Measurements from ENCODE around the gene ECPAS. TPM values are rescaled to one million over a fixed set of nuclear protein-coding genes. Genes with fewer than 3 reads are reported as not detected.

The ECPAS gene
- polyA plus RNA-seq, 1 experiment, result 54.3 TPM

DNA sequence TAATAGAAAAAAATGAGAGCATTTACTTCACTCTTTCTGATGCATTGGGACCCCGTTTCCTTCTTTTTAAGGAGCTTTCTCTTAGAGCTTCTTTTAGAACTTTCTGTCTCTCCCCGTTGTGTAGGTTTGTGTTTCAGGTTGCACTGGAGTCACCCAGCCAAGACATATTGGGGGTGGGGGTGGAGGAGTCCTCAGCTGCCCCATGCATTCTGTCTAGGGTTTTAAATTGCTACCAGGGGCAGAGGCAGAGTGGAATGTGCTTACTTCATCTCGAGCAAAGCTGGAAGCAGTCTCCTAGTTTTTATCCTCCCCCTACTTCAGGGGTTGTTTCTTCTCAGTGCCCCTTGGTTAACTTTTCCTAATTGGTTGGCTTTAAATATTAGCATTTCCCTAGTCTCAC lies 163.6 kb downstream of the ECPAS start:
- ChIA-PET POLR2A (no interaction called here), CTCF (interaction anchor here (0.7 kb wide), 1 partner anchor 566 kb away, joined by 3 read pairs; no protein-coding TSS in a partner anchor)
- H3K27me3 ChIP-seq (ENCODE audit: control insufficient read depth, insufficient read depth, low read length), result no peaks in the 10 kb centered on the region
- DNase-seq (ENCODE audit: low read depth), result no peak
- no peaks in the 10 kb centered on the region for H3K36me3 ChIP-seq (ENCODE audit: control insufficient read depth, insufficient read depth, low read length)
- H3K4me3 ChIP-seq (ENCODE audit: low read depth, low read length), result no peak overlapping the region
- TF ChIP-seq, protein P1, sequence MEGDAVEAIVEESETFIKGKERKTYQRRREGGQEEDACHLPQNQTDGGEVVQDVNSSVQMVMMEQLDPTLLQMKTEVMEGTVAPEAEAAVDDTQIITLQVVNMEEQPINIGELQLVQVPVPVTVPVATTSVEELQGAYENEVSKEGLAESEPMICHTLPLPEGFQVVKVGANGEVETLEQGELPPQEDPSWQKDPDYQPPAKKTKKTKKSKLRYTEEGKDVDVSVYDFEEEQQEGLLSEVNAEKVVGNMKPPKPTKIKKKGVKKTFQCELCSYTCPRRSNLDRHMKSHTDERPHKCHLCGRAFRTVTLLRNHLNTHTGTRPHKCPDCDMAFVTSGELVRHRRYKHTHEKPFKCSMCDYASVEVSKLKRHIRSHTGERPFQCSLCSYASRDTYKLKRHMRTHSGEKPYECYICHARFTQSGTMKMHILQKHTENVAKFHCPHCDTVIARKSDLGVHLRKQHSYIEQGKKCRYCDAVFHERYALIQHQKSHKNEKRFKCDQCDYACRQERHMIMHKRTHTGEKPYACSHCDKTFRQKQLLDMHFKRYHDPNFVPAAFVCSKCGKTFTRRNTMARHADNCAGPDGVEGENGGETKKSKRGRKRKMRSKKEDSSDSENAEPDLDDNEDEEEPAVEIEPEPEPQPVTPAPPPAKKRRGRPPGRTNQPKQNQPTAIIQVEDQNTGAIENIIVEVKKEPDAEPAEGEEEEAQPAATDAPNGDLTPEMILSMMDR (IDR thresholded peaks at IDR 0.05; ENCODE audit: insufficient read depth, low read depth, low read length), result no peak

DNA sequence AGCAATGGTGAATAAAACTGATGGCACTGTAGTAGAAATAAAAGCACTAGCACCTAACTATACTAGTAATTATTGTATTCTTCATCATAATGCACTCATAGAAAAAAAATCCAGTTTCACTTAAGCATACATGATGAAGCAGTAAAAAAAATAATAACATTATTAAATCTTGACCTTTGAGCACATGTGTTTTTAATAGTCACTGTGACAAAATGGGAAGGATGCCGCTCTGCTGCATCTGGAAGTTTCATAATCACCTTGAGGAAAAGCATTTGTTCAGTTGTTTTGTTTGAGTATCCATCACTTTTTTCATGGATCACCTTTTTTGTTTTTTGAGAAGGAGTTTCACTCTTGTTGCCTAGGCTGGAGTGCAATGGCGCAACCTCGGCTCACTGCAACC lies 167.4 kb downstream of the ECPAS start:
- no peaks in the 10 kb centered on the region for H3K27me3 ChIP-seq (ENCODE audit: control insufficient read depth, insufficient read depth, low read length)
- TF ChIP-seq, protein P1 (IDR thresholded peaks at IDR 0.05; ENCODE audit: insufficient read depth, low read depth, low read length), result no peak
- POLR2A ChIA-PET, result no interaction called here
- peak; percentile 41 for DNase-seq (ENCODE audit: low read depth)
- H3K36me3 ChIP-seq (ENCODE audit: control insufficient read depth, insufficient read depth, low read length), result no peaks in the 10 kb centered on the region
- no peak overlapping the region for H3K4me3 ChIP-seq (ENCODE audit: low read depth, low read length)
- CTCF ChIA-PET, result interaction anchor here (0.7 kb wide), 1 partner anchor 743 kb away, joined by 3 read pairs; no protein-coding TSS in a partner anchor

Small RNA genes lying within 50 kb of the gene (small RNA-seq; reads per million reads assigned to genes)
- gene RNA5SP294 (ENCODE audit: insufficient read length, low read depth, low replicate concordance), result not detected

Other genes starting within 250 kb of the ECPAS start
- gene OR2K2, start 154.2 kb downstream of the ECPAS start, polyA plus RNA-seq (2011; rRNA removed), result not detected in 2 replicates
- 0.69 and 0.70 TPM in 2 replicates for gene ZNF483, start 40.8 kb upstream of the ECPAS start, polyA plus RNA-seq (2011; rRNA removed)
- 49.3 and 74.9 TPM in 2 replicates for gene PTGR1, start 115.3 kb upstream of the ECPAS start, polyA plus RNA-seq (2011; rRNA removed)
- gene DNAJC25, start 147.0 kb upstream of the ECPAS start, polyA plus RNA-seq (2011; rRNA removed), result 4.9 and 6.9 TPM in 2 replicates
- 48.4 and 68.0 TPM in 2 replicates for gene GNG10, start 177.2 kb upstream of the ECPAS start, polyA plus RNA-seq (2011; rRNA removed)